VCaP (cell line): ENCODE data around the gene LCP1.
A peak's percentile ranks its signal among the peaks of the same experiment; 100 is the strongest.

Source experiments
- H3K27ac ChIP-seq: fragments of 450-650 bp; 2 replicates; pipeline ENCODE4 v1.5.1; 2017
- CTCF ChIP-seq: fragments of 450-650 bp; conservative IDR thresholded peaks from 2 replicates; pipeline ENCODE4 v1.5.1; 2017; ENCODE audit warnings: mild to moderate bottlenecking, moderate library complexity

LCP1 gene

GRCh38 chr13:46192412-46192811 lies 10.4 kb upstream of the LCP1 start:
- no peak for TF ChIP-seq CTCF
- no peak overlapping the region for H3K27ac ChIP-seq

- no peak overlapping the region for H3K27ac ChIP-seq
- TF ChIP-seq CTCF: no peak
Measured at GRCh38 chr13:46185634-46186033, 3.7 kb upstream of the LCP1 start.

DNA sequence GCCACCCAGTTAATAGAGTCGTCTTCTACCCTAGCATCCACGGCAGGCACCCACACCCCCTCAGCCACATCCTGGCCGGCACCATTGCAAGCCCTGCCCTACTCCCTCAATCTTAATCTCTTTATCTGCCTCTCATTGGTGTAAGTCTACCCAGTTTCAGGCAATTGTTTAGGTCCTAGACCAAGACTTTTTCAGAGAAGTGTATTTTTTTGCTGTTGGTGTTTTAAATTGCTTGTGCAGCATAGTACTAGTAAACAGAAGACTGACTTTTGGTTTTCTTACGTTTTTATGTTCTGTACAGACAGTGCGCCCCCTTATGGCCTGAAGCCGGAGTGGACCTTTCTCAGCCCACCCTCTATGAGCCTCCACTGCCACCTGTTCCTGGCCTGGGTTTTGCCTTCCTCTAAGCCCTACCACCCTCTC lies 2.3 kb upstream of the LCP1 start:
- H3K27ac ChIP-seq: no peak overlapping the region
- TF ChIP-seq CTCF: peak; percentile 41

DNA sequence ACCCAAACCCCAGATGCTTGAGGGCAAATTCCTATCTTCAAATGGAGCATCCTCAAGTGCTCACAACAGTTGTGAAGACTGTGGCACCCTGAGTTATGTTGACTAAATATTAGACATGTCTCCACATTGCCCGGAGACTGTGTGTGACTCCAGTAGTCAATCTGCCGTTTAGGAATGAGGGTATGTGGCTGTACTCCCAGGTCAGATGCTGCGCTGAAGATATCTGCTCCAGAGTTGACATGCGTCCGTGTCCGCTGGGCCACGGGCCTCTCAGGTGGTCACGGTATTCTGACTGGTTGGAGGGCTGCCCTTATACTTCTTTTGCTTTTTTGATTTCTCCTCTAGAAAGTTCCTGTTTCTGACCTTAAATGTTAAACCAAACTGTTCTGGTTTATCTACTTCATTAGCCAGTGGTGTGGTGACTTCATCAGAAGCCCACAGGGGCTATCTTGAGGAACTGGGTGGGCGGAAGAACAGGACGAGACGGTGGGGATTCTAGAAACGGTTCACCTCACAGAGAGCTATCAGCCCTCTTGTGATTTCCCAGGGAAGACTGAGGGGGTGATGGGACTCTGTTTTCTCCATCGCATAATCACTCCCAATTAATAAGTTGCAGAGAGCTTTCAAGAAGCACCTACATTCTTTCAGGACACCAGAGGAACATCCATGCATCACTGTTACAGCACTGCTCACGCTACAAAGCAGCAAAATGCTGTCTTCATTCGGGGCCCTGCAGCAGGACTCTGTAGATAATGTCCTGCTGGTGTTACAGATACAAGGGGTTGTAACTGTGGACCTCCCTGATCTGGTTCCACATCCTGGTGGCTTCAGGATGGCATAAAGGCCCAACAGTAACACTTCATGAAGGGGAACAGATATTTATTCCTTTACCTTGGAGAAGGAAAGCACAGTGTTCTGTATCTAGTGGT lies 1.3 kb upstream of the LCP1 start:
- TF ChIP-seq CTCF: no peak
- H3K27ac ChIP-seq: no peak overlapping the region

DNA sequence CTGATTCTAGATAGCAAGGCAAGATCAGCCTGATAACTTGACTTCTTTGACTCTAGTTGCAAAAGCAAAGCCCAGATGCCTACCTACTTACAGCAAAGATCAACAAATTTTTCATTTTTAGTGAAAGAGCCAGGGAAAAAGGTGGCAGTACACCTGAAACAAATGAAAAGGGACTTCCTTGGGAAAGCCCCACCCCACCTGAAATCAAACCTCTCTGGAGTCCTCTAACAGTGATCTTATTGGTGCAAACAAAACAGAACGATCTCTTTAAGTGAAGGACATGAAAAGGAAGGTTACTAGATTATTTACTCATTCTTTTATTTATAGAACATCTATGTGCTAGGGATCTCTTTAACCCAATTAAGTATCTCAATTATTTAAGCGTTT lies 507 bp upstream of the LCP1 start:
- H3K27ac ChIP-seq: no peak overlapping the region

DNA sequence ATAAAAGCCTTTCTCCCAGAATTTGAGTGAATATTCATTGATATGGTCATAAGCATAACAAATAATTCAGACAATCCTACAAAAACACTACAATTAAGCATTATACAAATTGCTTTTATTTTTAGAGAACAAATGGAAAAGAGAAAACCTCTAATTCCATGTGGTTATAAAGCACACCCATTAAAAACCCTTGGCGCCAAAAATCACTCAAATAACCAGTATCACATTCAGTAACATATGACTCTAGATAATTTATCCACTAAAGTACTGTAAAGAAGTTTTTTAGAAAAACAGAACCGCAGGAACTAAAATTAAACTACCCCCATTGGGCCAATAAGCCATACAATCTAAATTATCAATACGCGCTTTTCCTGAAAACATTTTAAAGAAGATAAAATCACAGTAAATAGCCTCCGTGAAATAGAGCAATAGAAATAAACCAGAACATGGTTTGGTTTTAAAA lies 569 bp downstream of the LCP1 start:
- H3K27ac ChIP-seq: no peak overlapping the region
- no peak for TF ChIP-seq CTCF

More for the DNA sequence above, 507 bp upstream of the LCP1 start:
- TF ChIP-seq CTCF: no peak

- peak overlapping the region; percentile 43; the same call in 1 of the 2 replicates for H3K27ac ChIP-seq
- no peak for TF ChIP-seq CTCF
Measured at GRCh38 chr13:46179969-46180763, 1.8 kb downstream of the LCP1 start.
